Panc1 (cell line): ENCODE data around the gene IL10RB. TPM values are rescaled to one million over a fixed set of nuclear protein-coding genes. Genes with fewer than 3 reads are reported as not detected.

ENCODE experiments used
- ATAC-seq: fragments of 200-7000 bp; cut with Tn5 transposase; 2 replicates; pipeline ENCODE4 v1.9.1; 2020; ENCODE audit warnings: mild to moderate bottlenecking, moderate library complexity
- BruUV-seq: library from RNA; stranded (reverse); fragments of 400-500 nt; replicated peaks from 2 replicates; lab custom pipeline; 2021; lab: Mats Ljungman, UMichigan
- CTCF ChIA-PET: fragments of 300-600 bp; sonication (Branson Sonifier 250); formaldehyde crosslinking; loops from one replicate; lab custom pipeline; 2022; ENCODE audit warnings: antibody characterized with exemption; lab: Charles Lee
- POLR2A ChIA-PET: fragments of 300-600 bp; sonication (Branson Sonifier 250); formaldehyde crosslinking; loops from one replicate; lab custom pipeline; 2022; ENCODE audit warnings: antibody characterized with exemption; lab: Charles Lee
- DNase-seq: peaks from one replicate; pipeline ENCODE4 v3.0.0-alpha.2; 2010; ENCODE audit warnings: low read depth, low spot score
- H3K27ac ChIP-seq: 2 replicates; pipeline ENCODE4 v1.5.1; 2011; ENCODE audit warnings: mild to moderate bottlenecking, low read length, inconsistent platforms
- H3K27me3 ChIP-seq: fragments of 200-500 bp; sonication (Bioruptor generic); 2 replicates; pipeline ENCODE4 v1.6.0; 2014; ENCODE audit warnings: low read length, inconsistent platforms; ENCODE audit not compliant: control insufficient read depth, insufficient read depth
- H3K36me3 ChIP-seq: fragments of 200-500 bp; sonication (Bioruptor generic); 2 replicates; pipeline ENCODE4 v1.5.1; 2014; ENCODE audit warnings: inconsistent platforms, mild to moderate bottlenecking, low read length, moderate library complexity; ENCODE audit not compliant: control insufficient read depth, insufficient read depth
- H3K4me1 ChIP-seq: 2 replicates; pipeline ENCODE4 v1.5.1; 2011; ENCODE audit warnings: inconsistent platforms, mild to moderate bottlenecking, low read length, moderate library complexity; ENCODE audit not compliant: control insufficient read depth, insufficient read depth
- H3K4me3 ChIP-seq, 2 experiments: 2 replicates each; pipeline ENCODE4 v1.5.1; 2011 to 2012; ENCODE audit warnings: low read depth in 2 of 2, low read length in 2 of 2, mild to moderate bottlenecking in 2 of 2, inconsistent platforms in 1 of 2, moderate library complexity in 1 of 2
- H3K9me3 ChIP-seq: fragments of 200-500 bp; sonication (Bioruptor generic); 2 replicates; pipeline ENCODE4 v1.5.1; 2014; ENCODE audit warnings: low read depth, mild to moderate bottlenecking, inconsistent platforms, low read length, moderate library complexity; ENCODE audit not compliant: control insufficient read depth, insufficient read depth
- CTCF ChIP-seq: fragments of 450-650 bp; IDR thresholded peaks from 2 replicates; pipeline ENCODE4 v1.5.1; 2017; ENCODE audit warnings: mild to moderate bottlenecking
- POLR2AphosphoS5 ChIP-seq: IDR thresholded peaks from 2 replicates; pipeline ENCODE4 v1.6.1; 2012; ENCODE audit warnings: mild to moderate bottlenecking, low read depth, low read length, moderate library complexity
- REST ChIP-seq, 2 experiments: IDR thresholded peaks; 2 replicates each; pipeline ENCODE4 v1.6.1; 2011 to 2012; ENCODE audit warnings: low read depth in 2 of 2, control low read depth in 1 of 2, low read length in 1 of 2, mild to moderate bottlenecking in 1 of 2, moderate library complexity in 1 of 2; ENCODE audit not compliant: insufficient read depth in 1 of 2
- SIN3A ChIP-seq: IDR thresholded peaks from 2 replicates; pipeline ENCODE4 v1.6.1; 2012; ENCODE audit warnings: low read depth, mild to moderate bottlenecking, low read length, moderate library complexity, borderline replicate concordance; ENCODE audit not compliant: insufficient read depth
- TCF7L2 ChIP-seq: IDR thresholded peaks from 2 replicates; pipeline ENCODE4 v1.6.1; 2011; ENCODE audit warnings: mild to moderate bottlenecking, low read depth, low read length, inconsistent platforms
- in situ Hi-C: cut with HindIII; loops from 2 replicates; pipeline ENCODE4 v1.10.0; 2016; ENCODE audit warnings: low sequenced_read_pairs, low pct_unique_long_range_greater_than_20kb
- intact Hi-C: fragments of 100-400 bp; cut with micrococcal nuclease; formaldehyde crosslinking; loops from one replicate; pipeline ENCODE4 v1.10.0; 2022; ENCODE audit not compliant: unreplicated experiment
- total RNA-seq: library from RNA; stranded (reverse); gene quantifications from one replicate; pipeline ENCODE4 v1.2.1, GENCODE V29; 2021; ENCODE audit not compliant: unreplicated experiment

IL10RB gene
- total RNA-seq, 1 experiment from 2014 or later = 17.7 TPM

GRCh38 chr21:33236766-33237165 lies 29.4 kb upstream of the IL10RB start:
- ChIA-PET POLR2A (no interaction called here), CTCF (no interaction called here)
- H3K9me3 ChIP-seq = no peaks in the 10 kb centered on the region
- in situ Hi-C loops (no loop called here), intact Hi-C loops (no loop called here)
- BruUV-seq = no TSS peak
- ATAC-seq (no peak), DNase-seq (no peak)
- no peak overlapping the region for H3K4me3 ChIP-seq
- no peaks in the 10 kb centered on the region for H3K4me1 ChIP-seq
- H3K27ac ChIP-seq = no peak overlapping the region
- TF ChIP-seq REST (IDR thresholded peaks at IDR 0.05; ENCODE audit: insufficient read depth in 1 of 2, low read depth in 2 of 2, low read length in 1 of 2) (no peak), TCF7L2 (no peak), POLR2AphosphoS5 (no peak), CTCF (no peak), SIN3A (no peak)
- H3K36me3 ChIP-seq = no peaks in the 10 kb centered on the region; the same call in 1 of the 2 replicates
- no peaks in the 10 kb centered on the region for H3K27me3 ChIP-seq

- Histone ChIP-seq H3K4me1 (no peaks in the 10 kb centered on the region), H3K36me3 (no peaks in the 10 kb centered on the region; the same call in 1 of the 2 replicates), H3K27me3 (no peaks in the 10 kb centered on the region), H3K27ac (no peak overlapping the region), H3K4me3 (no peak overlapping the region), H3K9me3 (no peaks in the 10 kb centered on the region)
- ATAC-seq (no peak), DNase-seq (no peak)
- no TSS peak for BruUV-seq
- ChIA-PET POLR2A (no interaction called here), CTCF (no interaction called here)
- TF ChIP-seq REST (IDR thresholded peaks at IDR 0.05; ENCODE audit: insufficient read depth in 1 of 2, low read depth in 2 of 2, low read length in 1 of 2) (no peak), CTCF (no peak), POLR2AphosphoS5 (no peak), SIN3A (no peak), TCF7L2 (no peak)
- in situ Hi-C loops (no loop called here), intact Hi-C loops (no loop called here)
Observed at GRCh38 chr21:33237486-33237885, 28.7 kb upstream of the IL10RB start.
